ENCODE data around the gene RSF1. TPM values are rescaled to one million over a fixed set of nuclear protein-coding genes. Genes with fewer than 3 reads are reported as not detected.
A peak's percentile ranks its signal among the peaks of the same experiment; 100 is the strongest.
"Not testable (repeated sequence)": the region's sequence is repeated elsewhere in the genome, so short reads cannot be mapped to it uniquely, and the experiment has no call there.

The RSF1 gene
- polyA plus RNA-seq, 1 experiment, result 26.8 TPM

DNA sequence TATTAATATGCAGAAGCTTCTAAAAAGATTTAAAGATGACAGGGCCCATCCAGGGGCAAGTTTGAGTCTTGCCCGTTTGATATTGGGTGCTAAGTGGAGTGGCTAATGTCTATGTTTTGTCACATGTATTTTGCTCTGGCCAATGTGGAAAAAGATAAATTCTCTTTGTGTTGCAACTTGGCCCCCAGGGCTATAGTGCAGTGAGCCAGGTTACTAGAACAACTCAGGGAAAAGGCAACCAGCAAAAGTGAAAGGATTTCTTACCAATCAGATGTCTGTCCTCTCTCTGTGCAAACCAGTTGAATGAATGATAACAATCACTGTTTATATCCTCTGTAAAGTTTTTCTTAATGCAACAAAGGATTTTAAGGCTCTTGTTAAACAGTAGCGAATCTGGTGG is 178.3 kb downstream of the RSF1 start:
- ChIA-PET CTCF (no interaction called here), POLR2A (no interaction called here)
- Histone ChIP-seq H3K27ac (ENCODE audit: low read depth, low read length) (no peak overlapping the region), H3K27me3 (ENCODE audit: control insufficient read depth, insufficient read depth, low read length) (no peaks in the 10 kb centered on the region), H3K4me3 (ENCODE audit: low read depth, low read length) (no peak overlapping the region), H3K9me3 (ENCODE audit: control insufficient read depth, insufficient read depth, low read length) (peaks cover 8% of the 10 kb centered on the region)
- TF ChIP-seq, protein P1, sequence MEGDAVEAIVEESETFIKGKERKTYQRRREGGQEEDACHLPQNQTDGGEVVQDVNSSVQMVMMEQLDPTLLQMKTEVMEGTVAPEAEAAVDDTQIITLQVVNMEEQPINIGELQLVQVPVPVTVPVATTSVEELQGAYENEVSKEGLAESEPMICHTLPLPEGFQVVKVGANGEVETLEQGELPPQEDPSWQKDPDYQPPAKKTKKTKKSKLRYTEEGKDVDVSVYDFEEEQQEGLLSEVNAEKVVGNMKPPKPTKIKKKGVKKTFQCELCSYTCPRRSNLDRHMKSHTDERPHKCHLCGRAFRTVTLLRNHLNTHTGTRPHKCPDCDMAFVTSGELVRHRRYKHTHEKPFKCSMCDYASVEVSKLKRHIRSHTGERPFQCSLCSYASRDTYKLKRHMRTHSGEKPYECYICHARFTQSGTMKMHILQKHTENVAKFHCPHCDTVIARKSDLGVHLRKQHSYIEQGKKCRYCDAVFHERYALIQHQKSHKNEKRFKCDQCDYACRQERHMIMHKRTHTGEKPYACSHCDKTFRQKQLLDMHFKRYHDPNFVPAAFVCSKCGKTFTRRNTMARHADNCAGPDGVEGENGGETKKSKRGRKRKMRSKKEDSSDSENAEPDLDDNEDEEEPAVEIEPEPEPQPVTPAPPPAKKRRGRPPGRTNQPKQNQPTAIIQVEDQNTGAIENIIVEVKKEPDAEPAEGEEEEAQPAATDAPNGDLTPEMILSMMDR (IDR thresholded peaks at IDR 0.05; ENCODE audit: low read depth, low read length), result no peak
- DNase-seq (ENCODE audit: low read depth, low spot score), result no peak

DNA sequence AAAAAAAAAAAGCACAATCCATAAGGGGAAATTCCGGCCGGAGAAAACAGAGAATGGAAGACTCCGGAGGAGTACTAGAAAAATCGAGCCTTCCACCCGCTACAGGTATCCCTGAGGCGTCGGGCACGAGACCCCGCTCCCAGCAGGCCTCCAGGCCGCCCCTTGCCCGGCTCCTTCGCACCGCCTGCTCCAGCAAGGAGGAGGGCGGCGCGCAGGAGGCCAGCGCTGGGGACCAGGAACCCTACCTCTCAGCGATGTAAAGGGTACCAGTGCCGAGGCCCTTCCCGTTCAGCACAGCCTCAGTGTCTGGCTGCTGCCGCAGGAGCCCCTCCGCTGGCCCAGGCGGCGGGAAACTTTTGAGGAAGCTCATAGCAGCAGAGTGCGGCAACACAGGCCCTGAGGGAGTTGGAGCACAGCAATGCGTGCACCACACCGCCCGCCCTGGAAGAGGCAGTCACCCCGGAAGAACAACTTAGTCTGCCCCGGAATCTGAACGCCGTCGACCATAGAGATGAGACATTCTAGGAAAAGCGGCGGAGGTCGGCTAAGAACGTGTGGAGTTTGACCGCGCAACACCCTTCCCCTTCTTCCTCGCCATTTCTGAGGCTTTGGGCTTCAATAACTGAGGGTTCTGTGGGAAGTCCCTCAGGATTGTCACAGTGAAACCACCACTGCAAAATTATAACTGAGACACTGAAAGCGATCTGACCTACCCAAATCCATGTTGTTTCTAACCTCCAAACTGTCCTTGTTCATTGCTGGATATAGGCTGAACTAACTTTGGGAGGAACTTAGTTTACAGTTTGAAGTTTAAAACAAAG is 183.0 kb downstream of the RSF1 start, which contains the start of gene CLNS1A:
Gene CLNS1A, minus strand, starts transcription at position 450 of the 821 bp plus-strand sequence. Its CDS starts 80 bp downstream, at position 370.
- peak within 1 kb of the TSS; percentile 40 for H3K27ac ChIP-seq (ENCODE audit: low read depth, low read length)
- peak; percentile 66 for DNase-seq (ENCODE audit: low read depth, low spot score)
- ChIA-PET POLR2A (no interaction called here), CTCF (no interaction called here)
- TF ChIP-seq, protein P1 (IDR thresholded peaks at IDR 0.05; ENCODE audit: low read depth, low read length), result no peak
- peaks cover 8% of the 10 kb centered on the region for H3K9me3 ChIP-seq (ENCODE audit: control insufficient read depth, insufficient read depth, low read length)
- no peaks in the 10 kb centered on the region for H3K27me3 ChIP-seq (ENCODE audit: control insufficient read depth, insufficient read depth, low read length)
- peak within 1 kb of the TSS; percentile 72 for H3K4me3 ChIP-seq (ENCODE audit: low read depth, low read length)

DNA sequence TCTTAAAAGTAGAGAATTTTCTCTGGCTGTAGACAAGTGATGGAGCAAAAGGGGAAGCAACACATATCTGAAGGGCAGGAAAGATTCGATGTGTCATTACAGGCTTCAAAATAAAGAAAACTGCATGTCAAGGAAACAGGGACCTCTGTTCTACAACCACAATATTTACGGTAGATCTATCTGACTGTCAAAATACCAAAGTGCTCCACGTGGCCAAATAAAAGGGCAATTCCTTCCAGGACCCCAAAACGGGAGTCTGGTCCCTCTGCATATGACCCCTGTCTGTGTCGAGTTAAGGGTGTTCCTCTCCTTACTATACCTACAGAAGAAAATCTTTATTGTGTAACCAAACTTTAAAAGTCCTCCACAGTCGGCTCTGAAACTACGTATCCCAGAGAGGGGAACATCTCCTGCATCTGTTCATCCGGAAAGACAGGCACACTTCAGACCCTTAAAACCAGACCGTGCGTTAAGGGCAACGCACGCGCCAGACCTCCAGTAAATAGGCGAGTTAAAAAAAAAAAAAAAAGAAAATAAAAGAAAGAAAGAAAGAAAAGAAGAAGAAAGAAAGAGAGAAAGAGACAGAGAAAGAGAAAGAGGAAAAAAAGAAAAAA is 183.7 kb downstream of the RSF1 start:
- ChIA-PET CTCF (no interaction called here), POLR2A (no interaction called here)
- Histone ChIP-seq H3K4me3 (ENCODE audit: low read depth, low read length) (peak overlapping the region; percentile 72), H3K27me3 (ENCODE audit: control insufficient read depth, insufficient read depth, low read length) (no peaks in the 10 kb centered on the region), H3K9me3 (ENCODE audit: control insufficient read depth, insufficient read depth, low read length) (peaks cover 8% of the 10 kb centered on the region), H3K27ac (ENCODE audit: low read depth, low read length) (peak overlapping the region; percentile 40)
- TF ChIP-seq, protein P1 (IDR thresholded peaks at IDR 0.05; ENCODE audit: low read depth, low read length), result no peak
- no peak for DNase-seq (ENCODE audit: low read depth, low spot score)

DNA sequence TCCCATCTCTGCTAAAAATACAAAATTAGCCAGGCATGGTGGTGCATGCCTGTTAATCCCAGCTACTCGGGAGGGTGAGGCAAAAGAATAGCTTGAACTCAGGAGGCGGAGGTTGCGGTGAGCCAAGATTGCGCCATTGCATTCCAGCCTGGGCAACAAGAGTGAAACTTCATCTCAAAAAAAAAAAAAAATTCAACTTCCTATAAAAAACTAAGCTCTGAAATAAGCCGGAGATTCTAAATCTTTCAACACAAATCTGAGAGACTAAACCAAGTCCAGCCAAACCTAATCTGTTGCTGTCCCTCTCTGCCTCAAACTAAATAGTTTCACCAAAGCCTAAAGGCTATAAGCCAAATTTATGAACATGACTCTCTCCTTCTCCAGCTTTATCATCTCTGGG is 186.6 kb downstream of the RSF1 start:
- DNase-seq (ENCODE audit: low read depth, low spot score); H3K4me3 ChIP-seq (ENCODE audit: low read depth, low read length); H3K27me3 ChIP-seq (ENCODE audit: control insufficient read depth, insufficient read depth, low read length); POLR2A ChIA-PET; H3K27ac ChIP-seq (ENCODE audit: low read depth, low read length); H3K9me3 ChIP-seq (ENCODE audit: control insufficient read depth, insufficient read depth, low read length): not testable (repeated sequence)
- CTCF ChIA-PET, result interaction anchor here (2.1 kb wide), 1 partner anchor 14 kb away, joined by 16 read pairs; no protein-coding TSS in a partner anchor

DNA sequence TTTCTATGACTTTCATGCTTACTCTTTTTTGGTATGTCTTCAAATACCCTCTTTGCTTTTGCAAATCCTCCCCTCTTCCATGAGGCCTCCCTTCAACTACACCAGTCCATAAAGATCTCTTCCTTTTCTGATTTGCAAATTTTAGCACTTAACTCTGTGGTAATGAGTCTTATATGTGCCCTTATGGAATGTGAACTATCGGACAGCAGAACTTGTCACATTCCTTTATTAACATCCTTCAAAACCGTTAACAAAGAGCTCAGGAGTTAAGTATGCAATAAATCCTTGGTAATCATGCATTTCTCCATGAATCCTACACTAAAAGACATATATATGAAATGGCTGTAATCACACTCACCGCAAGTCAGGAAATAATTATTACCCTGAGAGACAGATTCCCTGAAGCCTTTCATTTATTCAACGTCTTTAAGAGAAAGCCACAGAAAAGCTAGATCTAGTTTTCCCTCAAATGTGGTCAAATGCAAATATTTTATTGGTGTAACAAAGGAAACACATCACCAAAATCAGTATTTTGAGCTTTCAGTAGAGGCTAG is 190.3 kb downstream of the RSF1 start:
- CTCF ChIA-PET, result interaction anchor here (0.6 to 2.5 kb wide), 2 partner anchors 11 to 349 kb away, joined by 3 to 17 read pairs; no protein-coding TSS in a partner anchor
- TF ChIP-seq, protein P1 (IDR thresholded peaks at IDR 0.05; ENCODE audit: low read depth, low read length), result no peak
- Histone ChIP-seq H3K27me3 (ENCODE audit: control insufficient read depth, insufficient read depth, low read length) (no peaks in the 10 kb centered on the region), H3K9me3 (ENCODE audit: control insufficient read depth, insufficient read depth, low read length) (no peaks in the 10 kb centered on the region), H3K4me3 (ENCODE audit: low read depth, low read length) (no peak overlapping the region), H3K27ac (ENCODE audit: low read depth, low read length) (no peak overlapping the region)
- POLR2A ChIA-PET, result no interaction called here
- DNase-seq (ENCODE audit: low read depth, low spot score), result no peak
